Subcutaneous abdominal adipose tissue (tissue), 5 donors: ENCODE measurements around the gene GPC5.
"Not testable (repeated sequence)": the region's sequence is repeated elsewhere in the genome, so short reads cannot be mapped to it uniquely, and the experiment has no call there.

Experiments
- H3K27ac ChIP-seq: one replicate; pipeline ENCODE4 v1.7.0; 2013; ENCODE audit warnings: low read depth, mild to moderate bottlenecking, inconsistent platforms, low read length, moderate library complexity
- H3K27me3 ChIP-seq, 5 donors: one replicate each; pipeline ENCODE4 v1.7.0; 2013; ENCODE audit warnings: low read length in 5 of 5, inconsistent platforms in 1 of 5; ENCODE audit not compliant: control insufficient read depth in 5 of 5, insufficient read depth in 4 of 5
- H3K36me3 ChIP-seq, 5 donors: one replicate each; pipeline ENCODE4 v1.7.0; 2013; ENCODE audit warnings: low read length in 5 of 5; ENCODE audit not compliant: control insufficient read depth in 5 of 5, insufficient read depth in 5 of 5
- H3K4me1 ChIP-seq, 5 donors: one replicate each; pipeline ENCODE4 v1.7.0; 2013; ENCODE audit warnings: low read length in 5 of 5, mild to moderate bottlenecking in 3 of 5, moderate library complexity in 1 of 5; ENCODE audit not compliant: control insufficient read depth in 5 of 5, insufficient read depth in 5 of 5
- H3K4me3 ChIP-seq, 5 donors: one replicate each; pipeline ENCODE4 v1.7.0; 2013; ENCODE audit warnings: low read length in 5 of 5, low read depth in 1 of 5
- H3K9ac ChIP-seq, 5 donors: one replicate each; pipeline ENCODE4 v1.7.0; 2013; ENCODE audit warnings: low read length in 5 of 5, mild to moderate bottlenecking in 4 of 5, moderate library complexity in 3 of 5
- H3K9me3 ChIP-seq, 5 donors: one replicate each; pipeline ENCODE4 v1.7.0; 2013; ENCODE audit warnings: low read length in 5 of 5; ENCODE audit not compliant: control insufficient read depth in 5 of 5
- donor health status: healthy.
- donor health status: healthy.
- donor health status: healthy.
- donor health status: healthy.
- donor health status: healthy.

GPC5 gene

GRCh38 chr13:92838786-92839185 lies 1440.4 kb downstream of the GPC5 start:
- Histone ChIP-seq H3K9me3 (no peaks in the 10 kb centered on the region), H3K9ac (no peak overlapping the region), H3K36me3 (no peaks in the 10 kb centered on the region), H3K27me3 (no peaks in the 10 kb centered on the region), H3K4me3 (no peak overlapping the region), H3K27ac (no peak overlapping the region), H3K4me1 (peaks cover 0 to 9% (median 0%) of the 10 kb centered on the region in 5 donors)

- no peaks in the 10 kb centered on the region for H3K9me3 ChIP-seq
- H3K4me1 ChIP-seq, result peaks cover 0 to 9% (median 0%) of the 10 kb centered on the region in 5 donors
- no peak overlapping the region for H3K27ac ChIP-seq
Observed at GRCh38 chr13:92842145-92842544, 1443.7 kb downstream of the GPC5 start.

DNA sequence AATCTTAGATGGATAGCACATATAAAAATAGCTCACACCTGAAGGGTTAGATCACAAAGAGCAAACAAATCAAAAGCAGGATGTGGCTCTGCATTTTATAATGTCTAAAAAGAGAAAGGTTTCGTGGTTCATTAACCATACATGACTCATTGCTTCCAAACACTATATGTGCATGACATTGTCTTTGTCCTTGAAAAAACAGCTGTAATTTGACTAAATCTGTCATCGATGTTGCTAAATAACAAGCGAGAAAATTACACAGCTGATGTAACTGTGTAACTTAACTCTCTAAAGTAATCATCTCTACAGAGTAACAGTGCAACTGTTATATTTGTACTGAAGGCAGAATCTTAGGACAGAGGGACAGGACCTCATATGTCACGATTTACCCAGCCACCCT lies 1445.1 kb downstream of the GPC5 start:
- Histone ChIP-seq H3K36me3 (no peaks in the 10 kb centered on the region), H3K4me1 (peaks cover 0 to 9% (median 0%) of the 10 kb centered on the region in 5 donors), H3K27ac (no peak overlapping the region), H3K27me3 (no peaks in the 10 kb centered on the region), H3K4me3 (no peak overlapping the region), H3K9me3 (no peaks in the 10 kb centered on the region), H3K9ac (no peak overlapping the region)

More at GRCh38 chr13:92842145-92842544, 1443.7 kb downstream of the GPC5 start:
- H3K27me3 ChIP-seq, result no peaks in the 10 kb centered on the region
- H3K36me3 ChIP-seq, result no peaks in the 10 kb centered on the region
- H3K9ac ChIP-seq, result no peak overlapping the region
- no peak overlapping the region for H3K4me3 ChIP-seq

GRCh38 chr13:92849381-92849780 lies 1451.0 kb downstream of the GPC5 start:
- H3K27me3 ChIP-seq, result no peaks in the 10 kb centered on the region
- no peaks in the 10 kb centered on the region for H3K4me1 ChIP-seq
- H3K9ac ChIP-seq, result no peak overlapping the region

GRCh38 chr13:92864584-92865284 lies 1466.3 kb downstream of the GPC5 start:
- Histone ChIP-seq H3K9ac (no peak overlapping the region), H3K27me3 (no peaks in the 10 kb centered on the region), H3K27ac (no peak overlapping the region), H3K9me3 (no peaks in the 10 kb centered on the region), H3K4me3 (no peak overlapping the region), H3K36me3 (no peaks in the 10 kb centered on the region), H3K4me1 (no peaks in the 10 kb centered on the region)

More at GRCh38 chr13:92849381-92849780, 1451.0 kb downstream of the GPC5 start:
- Histone ChIP-seq H3K4me3 (no peak overlapping the region), H3K9me3 (no peaks in the 10 kb centered on the region), H3K27ac (no peak overlapping the region), H3K36me3 (no peaks in the 10 kb centered on the region)

DNA sequence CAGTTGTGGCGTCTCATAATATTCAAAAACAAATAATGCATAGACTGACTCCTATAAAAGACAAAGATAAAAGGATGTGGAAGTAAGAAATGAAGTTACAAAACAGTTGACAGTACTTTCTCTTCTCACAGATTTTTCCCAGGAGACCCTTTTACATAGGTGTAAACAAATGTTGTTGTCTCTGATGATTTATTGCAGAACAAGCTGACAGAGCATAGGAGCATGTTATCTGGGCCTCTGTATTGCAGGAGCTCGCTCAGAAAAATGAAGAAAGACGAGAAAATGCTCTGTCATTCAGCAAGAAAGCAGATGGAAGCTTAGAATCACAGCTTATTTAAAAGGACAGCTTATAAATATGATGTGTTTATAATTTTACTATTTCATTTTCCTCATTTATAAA lies 1474.6 kb downstream of the GPC5 start:
- Histone ChIP-seq H3K9me3 (peaks cover 0 to 3% (median 0%) of the 10 kb centered on the region in 5 donors), H3K9ac (no peak overlapping the region)

DNA sequence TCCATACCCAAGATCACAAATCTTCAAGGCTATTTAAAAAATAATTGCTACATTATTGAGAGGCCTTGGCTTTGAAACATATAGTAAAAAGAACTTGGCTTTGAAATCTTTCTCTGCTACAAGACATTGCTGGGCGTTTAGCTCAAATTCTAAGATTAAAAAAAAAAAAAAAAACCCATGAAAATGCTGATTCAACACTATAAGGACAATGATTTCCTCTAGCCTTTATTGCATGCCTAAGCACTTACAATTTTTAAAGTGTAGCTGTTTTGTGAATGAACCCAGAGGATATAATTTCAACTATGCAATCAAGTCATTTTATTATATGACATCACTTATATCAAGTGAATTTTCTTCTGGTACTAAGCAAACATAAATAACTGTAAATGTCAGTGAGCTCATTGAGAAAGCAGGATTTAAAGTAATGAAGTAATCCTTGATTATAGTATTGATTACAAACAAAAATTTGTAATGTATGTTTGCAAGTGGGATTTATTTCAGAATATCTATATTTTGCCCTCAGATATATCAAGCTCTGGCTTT lies 1488.2 kb downstream of the GPC5 start:
- no peaks in the 10 kb centered on the region for H3K36me3 ChIP-seq
- no peaks in the 10 kb centered on the region for H3K9me3 ChIP-seq
- H3K9ac ChIP-seq, result no peak overlapping the region
- no peaks in the 10 kb centered on the region for H3K4me1 ChIP-seq
- no peaks in the 10 kb centered on the region for H3K27me3 ChIP-seq
- no peak overlapping the region for H3K27ac ChIP-seq
- H3K4me3 ChIP-seq, result no peak overlapping the region

More for the DNA sequence above, 1474.6 kb downstream of the GPC5 start:
- Histone ChIP-seq H3K27me3 (no peaks in the 10 kb centered on the region), H3K36me3 (no peaks in the 10 kb centered on the region), H3K4me3 (no peak overlapping the region), H3K27ac (no peak overlapping the region), H3K4me1 (no peaks in the 10 kb centered on the region)

DNA sequence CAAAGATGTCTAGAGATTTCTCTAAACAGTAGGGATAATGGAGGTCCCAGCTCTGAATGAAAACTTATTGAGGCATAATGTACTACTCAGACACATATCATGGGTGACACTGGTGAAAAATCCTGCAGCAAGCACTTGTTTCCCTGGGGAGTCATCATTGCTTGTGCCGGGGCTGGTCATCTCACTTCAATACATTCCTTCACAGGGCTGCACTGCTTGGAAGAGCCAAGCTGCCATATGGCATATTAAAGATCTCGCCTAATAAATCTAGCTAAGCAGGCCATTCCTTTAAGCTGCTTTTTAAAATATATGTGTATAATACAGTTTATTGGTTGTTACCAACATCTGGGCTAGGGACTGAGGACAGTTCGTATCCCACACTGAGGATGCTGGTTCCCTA lies 1496.0 kb downstream of the GPC5 start:
- Histone ChIP-seq H3K36me3 (no peaks in the 10 kb centered on the region), H3K27me3 (no peaks in the 10 kb centered on the region), H3K4me1 (no peaks in the 10 kb centered on the region), H3K9me3 (peaks cover 0 to 6% (median under 1%) of the 10 kb centered on the region in 5 donors), H3K4me3 (no peak overlapping the region), H3K9ac (no peak overlapping the region), H3K27ac (no peak overlapping the region)

DNA sequence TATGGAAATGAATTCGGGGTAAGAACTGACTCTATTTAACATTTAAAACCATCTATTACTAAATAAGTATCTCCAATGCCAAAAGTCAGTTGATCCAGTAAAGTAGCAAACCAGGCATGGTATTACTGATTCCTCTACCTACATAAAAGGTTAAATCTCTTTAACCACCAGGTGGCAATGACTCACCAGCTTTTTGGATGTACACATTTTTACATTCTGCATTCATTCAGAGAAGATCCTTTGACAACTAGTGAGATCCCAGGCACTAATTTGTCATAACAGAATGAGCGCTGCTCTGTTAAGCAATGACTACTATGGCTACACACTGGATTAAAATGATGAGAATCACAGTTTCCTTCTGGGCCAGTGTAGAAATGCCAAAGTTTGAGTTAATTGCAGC lies 1498.4 kb downstream of the GPC5 start:
- H3K27me3 ChIP-seq, result no peaks in the 10 kb centered on the region
- H3K36me3 ChIP-seq, result no peaks in the 10 kb centered on the region
- no peaks in the 10 kb centered on the region for H3K4me1 ChIP-seq
- H3K9me3 ChIP-seq, result peaks cover 0 to 7% (median 2%) of the 10 kb centered on the region in 5 donors
- H3K4me3 ChIP-seq, result no peak overlapping the region
- H3K9ac ChIP-seq, result no peak overlapping the region
- H3K27ac ChIP-seq, result no peak overlapping the region

- not testable (repeated sequence) for H3K4me1 ChIP-seq, H3K36me3 ChIP-seq, H3K4me3 ChIP-seq, H3K27me3 ChIP-seq, H3K9ac ChIP-seq, H3K9me3 ChIP-seq, H3K27ac ChIP-seq
Observed at GRCh38 chr13:92898946-92899345, 1500.5 kb downstream of the GPC5 start.
